CD4-positive, alpha-beta T cell treated with Interleukin-17A for 4 hours (primary cell): ENCODE data around the gene ICAM1.

ENCODE experiments used
- DNase-seq: peaks from one replicate; pipeline ENCODE4 v3.0.0-alpha.2; 2020; ENCODE audit warnings: mixed read lengths

ICAM1 gene

GRCh38 chr19:10245189-10245939, 25.6 kb upstream of the ICAM1 start:
- DNase-seq: no peak

DNA sequence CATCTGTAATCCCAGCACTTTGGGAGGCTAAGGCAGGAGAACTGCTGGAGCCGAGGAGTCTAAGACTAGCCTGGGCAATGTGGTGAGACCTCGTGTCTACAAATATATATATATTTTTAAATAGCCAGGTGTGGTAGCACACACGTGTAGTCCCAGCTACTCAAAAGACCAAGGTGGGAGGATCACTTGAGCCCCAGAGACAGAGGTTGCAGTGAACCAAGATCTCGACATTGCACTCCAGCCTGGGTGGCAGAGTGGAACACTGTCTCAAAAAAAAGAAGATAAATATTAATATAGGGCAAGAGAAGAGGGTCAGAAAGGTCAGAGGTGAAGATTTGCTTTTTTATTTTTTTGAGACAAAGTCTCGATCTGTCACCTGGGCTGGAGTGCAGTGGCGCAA, 24.4 kb upstream of the ICAM1 start:
- no peak for DNase-seq

DNA sequence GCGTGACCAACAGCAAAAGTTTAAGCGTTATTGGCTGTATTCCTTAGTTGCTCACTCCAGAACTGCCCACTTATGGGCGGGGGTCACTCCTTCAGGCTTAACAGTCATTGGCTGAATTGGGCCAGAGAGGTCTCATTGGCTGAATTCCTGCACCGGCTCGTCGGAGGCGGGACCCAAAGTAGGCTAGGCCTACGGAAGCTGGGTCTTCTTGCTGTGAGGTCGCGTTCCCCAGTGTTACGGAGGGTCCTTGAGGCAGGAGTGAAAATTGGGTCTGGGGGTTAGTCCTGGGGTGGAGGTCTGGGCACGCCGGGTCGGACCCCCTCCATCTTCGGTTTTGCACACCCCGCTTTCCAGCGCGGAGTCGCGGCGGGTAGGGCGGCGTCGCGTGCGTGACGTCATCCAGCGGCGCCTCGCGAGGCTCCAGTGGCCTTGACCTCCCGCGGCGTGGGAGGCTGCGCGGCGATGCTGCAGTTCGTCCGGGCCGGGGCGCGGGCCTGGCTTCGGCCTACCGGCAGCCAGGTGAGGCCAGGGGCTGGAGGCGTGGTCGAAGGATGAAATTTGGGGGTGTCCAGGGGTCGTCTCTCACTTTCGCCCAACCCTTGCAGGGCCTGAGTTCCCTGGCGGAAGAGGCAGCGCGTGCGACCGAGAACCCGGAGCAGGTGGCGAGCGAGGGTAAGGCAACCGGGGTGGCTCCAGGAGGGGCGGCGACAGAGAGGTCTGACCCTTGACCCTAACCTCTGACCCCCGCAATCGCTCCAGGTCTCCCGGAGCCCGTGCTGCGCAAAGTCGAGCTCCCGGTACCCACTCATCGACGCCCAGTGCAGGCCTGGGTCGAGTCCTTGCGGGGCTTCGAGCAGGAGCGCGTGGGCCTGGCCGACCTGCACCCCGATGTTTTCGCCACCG, 18.9 kb upstream of the ICAM1 start, which contains the start of gene MRPL4:
MRPL4 (plus strand) TSS at position 423 of the 903 bp plus-strand sequence; CDS start at position 463, 40 bp downstream.
- DNase-seq: peak; percentile 98

DNA sequence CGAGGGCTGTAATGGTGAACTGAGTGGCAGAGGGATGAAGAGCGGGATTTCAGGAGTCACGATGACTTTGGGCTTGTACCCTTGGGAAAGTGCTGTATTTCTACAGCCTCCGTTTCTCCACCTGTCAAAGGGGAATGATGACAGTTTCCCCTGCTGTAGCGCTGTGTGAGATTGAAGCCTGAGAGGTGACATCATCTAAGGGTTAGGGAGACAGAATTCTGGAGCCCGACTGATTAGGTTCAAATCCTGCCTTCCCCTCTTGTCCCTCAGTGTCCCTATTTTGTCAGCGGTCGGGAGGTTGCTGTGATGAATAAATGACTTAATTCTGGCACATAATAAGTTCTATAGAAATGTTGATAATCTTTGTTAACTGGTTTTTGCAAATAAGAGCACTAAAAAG, 18.2 kb upstream of the ICAM1 start:
- DNase-seq: no peak

DNA sequence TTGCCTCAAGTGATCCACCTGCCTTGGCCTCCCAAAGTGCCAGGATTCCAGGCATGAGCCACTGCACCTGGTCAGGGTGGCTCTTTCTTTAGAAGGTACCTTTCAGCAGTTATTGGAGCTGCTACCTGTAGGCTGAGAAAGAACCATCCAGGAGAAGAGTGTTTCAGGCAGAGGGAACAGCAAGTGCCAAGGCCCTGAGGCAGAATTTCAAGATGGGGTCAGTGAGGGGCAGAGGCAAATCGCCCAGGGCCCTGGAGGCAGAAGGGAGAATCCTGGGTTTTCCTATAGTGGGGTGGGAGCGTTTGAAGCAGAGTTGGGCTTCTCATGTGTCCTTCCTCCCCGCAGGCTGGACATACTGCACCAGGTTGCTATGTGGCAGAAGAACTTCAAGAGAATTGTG, 16.7 kb upstream of the ICAM1 start:
- DNase-seq: no peak

GRCh38 chr19:10255358-10255757, 15.6 kb upstream of the ICAM1 start:
- no peak for DNase-seq

DNA sequence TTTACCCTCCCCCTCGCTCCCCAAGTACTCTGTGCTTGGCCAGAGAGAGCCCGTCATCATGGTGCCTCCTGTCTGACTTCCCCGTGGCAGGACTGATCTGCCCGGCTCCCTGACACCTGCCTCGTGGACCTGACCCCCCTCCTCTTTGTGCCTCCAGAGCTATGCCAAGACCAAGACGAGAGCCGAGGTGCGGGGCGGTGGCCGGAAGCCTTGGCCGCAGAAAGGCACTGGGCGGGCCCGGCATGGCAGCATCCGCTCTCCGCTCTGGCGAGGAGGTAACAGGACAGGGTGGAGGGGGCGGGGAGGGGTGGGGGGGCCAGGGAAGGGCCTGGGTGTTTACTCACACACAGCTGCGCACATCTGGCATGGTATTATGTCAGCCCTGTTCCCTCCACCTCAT, 14.4 kb upstream of the ICAM1 start:
- no peak for DNase-seq

DNA sequence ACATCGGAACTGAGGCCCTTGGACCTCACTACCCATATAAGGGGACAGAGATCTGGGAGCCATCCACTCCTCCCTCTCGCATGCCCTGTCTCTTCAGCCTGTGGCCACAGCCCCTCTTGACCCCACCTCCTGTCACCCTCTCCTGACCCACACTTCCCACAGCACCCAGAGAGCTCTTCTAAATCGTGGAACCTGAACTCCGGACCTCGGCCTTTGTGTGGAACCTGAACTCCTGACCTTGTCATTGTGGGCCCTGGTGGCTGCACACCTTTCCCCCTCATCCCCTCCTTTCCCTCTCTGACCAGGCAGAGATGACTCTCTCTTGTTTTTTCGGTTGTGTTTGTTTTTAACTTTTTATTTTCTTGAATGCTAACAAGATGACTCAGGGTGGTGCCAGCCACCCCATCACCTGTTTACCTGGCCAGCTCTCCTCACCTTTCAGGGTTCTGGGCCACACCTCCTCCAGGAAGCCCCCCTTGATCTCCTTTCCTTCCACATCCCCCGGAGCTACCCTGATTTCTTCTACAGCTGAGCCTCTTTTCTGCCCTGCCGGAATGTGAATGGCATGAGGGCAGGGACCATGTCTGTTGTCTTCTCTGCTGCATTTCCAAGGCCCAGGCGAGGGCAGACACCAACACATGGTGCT, 13.8 kb upstream of the ICAM1 start:
- DNase-seq: no peak

GRCh38 chr19:10258080-10258710, 12.7 kb upstream of the ICAM1 start:
- no peak for DNase-seq

DNA sequence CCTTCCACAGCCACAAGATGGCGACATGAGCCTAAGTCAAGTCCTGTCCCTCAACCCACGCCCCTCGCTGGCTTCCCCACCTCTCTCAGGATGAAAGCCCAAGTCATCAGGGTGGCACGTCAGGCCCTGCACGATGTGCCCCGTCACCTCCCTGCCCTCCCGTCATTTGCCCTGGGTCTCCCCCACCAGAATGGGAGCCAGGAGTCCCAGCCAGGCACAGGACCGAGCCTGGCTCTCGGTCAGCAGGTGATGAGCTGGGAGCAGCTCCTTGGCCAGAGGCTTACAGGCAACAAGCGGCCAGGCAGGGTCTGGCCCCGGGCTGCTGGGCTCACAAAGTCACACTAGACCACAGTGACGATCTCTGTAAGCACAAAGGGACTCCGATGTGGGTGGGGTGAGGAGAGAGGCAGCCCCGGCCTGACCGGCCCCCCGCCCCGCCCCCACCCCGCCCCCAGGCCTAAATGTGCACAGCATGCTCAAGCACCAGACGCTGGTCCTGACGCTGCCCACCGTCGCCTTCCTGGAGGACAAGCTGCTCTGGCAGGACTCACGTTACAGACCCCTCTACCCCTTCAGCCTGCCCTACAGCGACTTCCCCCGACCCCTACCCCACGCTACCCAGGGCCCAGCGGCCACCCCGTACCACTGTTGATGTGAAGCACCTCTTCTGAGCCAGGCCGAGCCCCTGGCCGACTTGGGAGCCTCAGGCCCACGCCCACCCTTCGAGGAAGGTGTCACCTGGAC, 11.6 kb upstream of the ICAM1 start:
- DNase-seq: peak; percentile 89

- DNase-seq: peak; percentile 19
These were observed 10.8 kb upstream of the ICAM1 start for GRCh38 chr19:10260141-10260584.

- DNase-seq: no peak
These were observed 8.1 kb upstream of the ICAM1 start for GRCh38 chr19:10262771-10263170.

GRCh38 chr19:10266706-10267105, 4.2 kb upstream of the ICAM1 start:
- DNase-seq: no peak

GRCh38 chr19:10268071-10268470, 2.8 kb upstream of the ICAM1 start:
- DNase-seq: no peak

DNA sequence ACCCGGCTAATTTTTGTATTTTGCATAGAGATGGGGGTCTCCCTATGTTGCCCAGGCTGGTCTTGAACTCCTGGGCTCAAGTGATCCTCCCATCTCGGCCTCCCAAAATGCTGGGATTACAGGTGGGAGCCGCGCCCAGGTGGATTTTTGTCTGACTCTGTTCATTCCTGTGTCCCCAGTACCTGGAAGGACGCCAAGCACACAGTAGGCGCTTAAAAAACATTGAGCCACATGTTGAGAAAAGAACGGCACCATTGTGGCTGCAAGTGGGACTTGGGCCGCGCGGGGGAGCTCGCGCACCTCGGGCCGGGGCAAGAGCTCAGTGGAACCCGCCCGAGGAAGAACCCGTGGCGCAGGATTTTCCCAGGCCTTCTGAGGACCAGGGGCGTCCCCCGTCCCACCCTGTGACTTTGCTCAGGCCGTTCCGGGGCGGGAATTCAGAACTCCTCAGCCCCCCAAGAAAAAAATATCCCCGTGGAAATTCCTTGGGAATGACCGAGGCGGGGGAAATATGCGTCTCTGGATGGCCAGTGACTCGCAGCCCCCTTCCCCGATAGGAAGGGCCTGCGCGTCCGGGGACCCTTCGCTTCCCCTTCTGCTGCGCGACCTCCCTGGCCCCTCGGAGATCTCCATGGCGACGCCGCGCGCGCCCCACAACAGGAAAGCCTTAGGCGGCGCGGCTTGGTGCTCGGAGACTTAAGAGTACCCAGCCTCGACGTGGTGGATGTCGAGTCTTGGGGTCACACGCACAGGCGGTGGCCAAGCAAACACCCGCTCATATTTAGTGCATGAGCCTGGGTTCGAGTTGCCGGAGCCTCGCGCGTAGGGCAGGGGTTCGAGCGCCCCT, 1.4 kb upstream of the ICAM1 start:
- DNase-seq: peak; percentile 91

GRCh38 chr19:10270180-10270615, 722 bp upstream of the ICAM1 start:
- DNase-seq: peak; percentile 70

- peak; percentile 28 for DNase-seq
These were observed 695 bp downstream of the ICAM1 start for GRCh38 chr19:10271543-10272086.

GRCh38 chr19:10274589-10274988, 3.7 kb downstream of the ICAM1 start:
- DNase-seq: no peak

GRCh38 chr19:10277795-10278589, 7.1 kb downstream of the ICAM1 start:
- no peak for DNase-seq

DNA sequence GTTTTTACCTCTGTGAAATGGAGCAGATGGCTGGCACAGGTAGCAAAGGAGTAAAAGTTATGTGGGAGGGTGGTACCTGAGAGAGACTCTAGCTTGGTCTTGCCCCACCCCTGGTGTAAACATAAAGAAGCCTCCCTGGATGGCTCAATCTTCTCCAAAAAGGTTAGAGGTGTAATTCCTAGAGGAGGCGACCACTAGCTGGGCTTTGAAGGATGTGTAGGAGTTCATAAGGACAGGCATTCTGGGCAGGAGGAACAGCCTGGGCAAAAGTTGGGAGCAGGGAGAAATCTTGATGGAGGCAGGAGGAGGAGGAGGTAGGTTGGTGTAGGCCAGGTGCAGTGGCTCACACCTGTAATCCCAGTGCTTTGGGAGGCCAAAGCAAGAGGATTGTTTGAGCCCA, 8.0 kb downstream of the ICAM1 start:
- DNase-seq: no peak
